AG10803 (cell line): ENCODE data around the gene TIPRL.

Experiments
- DNase-seq: peaks from one replicate; pipeline ENCODE4 v3.0.0; 2010; ENCODE audit warnings: low read depth
- H3K4me3 ChIP-seq: 2 replicates; pipeline ENCODE4 v1.5.1; 2011; ENCODE audit warnings: mild to moderate bottlenecking, low read length, control low read depth
- TF ChIP-seq, protein P1 (sequence below): conservative IDR thresholded peaks from 2 replicates; pipeline ENCODE4 v1.5.1; 2011; ENCODE audit warnings: mild to moderate bottlenecking, low read length, control low read depth, inconsistent platforms

The TIPRL gene

DNA sequence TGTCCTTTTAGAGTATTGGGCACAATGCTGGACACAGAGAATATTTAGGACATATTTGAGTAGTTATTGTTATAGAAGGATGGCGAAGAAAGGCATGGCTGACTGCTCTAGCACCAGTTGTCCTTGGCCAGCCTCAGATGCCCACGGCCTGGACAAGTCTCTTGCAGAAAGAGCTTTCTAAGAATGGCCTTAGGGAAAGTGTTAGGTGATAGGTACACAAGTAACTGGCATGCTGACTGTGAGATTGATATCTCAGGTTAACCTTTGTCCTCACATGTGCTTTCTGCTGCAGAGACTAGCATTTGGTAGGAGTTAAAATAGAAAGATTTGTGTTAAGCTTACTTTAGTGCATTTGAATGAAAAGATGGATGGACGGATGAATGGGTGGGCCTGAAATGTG lies 57.2 kb downstream of the TIPRL start:
- TF ChIP-seq, protein P1, sequence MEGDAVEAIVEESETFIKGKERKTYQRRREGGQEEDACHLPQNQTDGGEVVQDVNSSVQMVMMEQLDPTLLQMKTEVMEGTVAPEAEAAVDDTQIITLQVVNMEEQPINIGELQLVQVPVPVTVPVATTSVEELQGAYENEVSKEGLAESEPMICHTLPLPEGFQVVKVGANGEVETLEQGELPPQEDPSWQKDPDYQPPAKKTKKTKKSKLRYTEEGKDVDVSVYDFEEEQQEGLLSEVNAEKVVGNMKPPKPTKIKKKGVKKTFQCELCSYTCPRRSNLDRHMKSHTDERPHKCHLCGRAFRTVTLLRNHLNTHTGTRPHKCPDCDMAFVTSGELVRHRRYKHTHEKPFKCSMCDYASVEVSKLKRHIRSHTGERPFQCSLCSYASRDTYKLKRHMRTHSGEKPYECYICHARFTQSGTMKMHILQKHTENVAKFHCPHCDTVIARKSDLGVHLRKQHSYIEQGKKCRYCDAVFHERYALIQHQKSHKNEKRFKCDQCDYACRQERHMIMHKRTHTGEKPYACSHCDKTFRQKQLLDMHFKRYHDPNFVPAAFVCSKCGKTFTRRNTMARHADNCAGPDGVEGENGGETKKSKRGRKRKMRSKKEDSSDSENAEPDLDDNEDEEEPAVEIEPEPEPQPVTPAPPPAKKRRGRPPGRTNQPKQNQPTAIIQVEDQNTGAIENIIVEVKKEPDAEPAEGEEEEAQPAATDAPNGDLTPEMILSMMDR, result no peak

DNA sequence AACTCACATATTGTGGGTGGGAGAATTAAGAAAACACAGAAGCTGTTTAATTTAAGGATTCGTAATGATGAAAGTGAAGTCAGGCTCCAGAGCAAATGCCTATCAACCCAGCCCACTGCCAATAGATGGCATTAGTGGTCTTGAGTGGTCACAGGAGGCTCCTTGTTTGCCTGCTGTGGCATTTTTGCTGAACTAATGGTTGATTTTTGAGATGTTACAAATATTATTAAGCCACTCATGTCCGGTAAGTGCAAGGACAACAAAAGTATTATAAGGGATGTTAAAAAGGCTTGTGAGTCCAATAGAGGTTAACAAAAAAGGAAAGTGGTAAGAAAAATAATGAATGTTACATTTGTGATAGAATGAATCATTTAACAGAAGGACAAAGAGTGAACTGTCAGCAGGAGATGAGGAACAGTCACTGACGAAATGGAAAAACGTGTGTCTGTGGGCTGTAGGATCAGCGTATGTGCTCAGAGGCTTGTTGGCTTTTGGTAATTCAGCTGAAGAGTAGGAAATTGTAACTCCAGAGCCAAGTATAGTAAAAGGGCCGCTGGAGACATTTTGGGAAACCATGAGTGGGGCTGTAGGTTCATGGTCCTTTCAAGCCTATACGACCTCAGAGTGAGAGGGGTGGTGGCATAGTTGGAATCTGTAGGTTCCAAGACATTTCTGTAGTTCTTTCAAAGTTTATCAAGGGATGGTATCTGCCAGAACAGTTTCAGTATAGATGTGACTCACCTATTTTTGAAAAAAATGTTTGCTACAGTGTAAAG lies 58.3 kb downstream of the TIPRL start:
- H3K4me3 ChIP-seq, result no peak overlapping the region
- TF ChIP-seq, protein P1, result no peak
- DNase-seq, result no peak

More for the DNA sequence above, 57.2 kb downstream of the TIPRL start:
- H3K4me3 ChIP-seq, result no peak overlapping the region
- no peak for DNase-seq

DNA sequence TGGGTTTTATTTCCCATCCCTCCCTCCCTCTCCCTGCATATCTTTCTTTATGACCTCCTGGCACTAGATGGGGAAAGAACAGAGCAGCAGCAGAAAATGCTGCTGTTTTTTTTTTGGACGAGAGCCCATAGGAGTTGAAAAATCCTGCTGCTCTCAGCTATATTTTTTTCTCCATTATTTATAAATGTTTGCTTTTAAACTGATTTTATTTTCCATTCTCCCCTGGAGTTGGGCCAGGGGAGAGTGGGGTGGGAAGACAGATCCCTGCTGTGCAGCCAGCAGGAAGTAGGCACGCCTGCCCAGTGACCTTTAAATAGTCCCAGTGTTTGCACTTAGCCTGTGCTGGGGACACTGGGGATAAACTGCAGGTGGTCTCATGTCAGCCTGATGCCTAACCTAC lies 64.4 kb downstream of the TIPRL start:
- DNase-seq, result no peak
- no peak overlapping the region for H3K4me3 ChIP-seq
- TF ChIP-seq, protein P1, result no peak

DNA sequence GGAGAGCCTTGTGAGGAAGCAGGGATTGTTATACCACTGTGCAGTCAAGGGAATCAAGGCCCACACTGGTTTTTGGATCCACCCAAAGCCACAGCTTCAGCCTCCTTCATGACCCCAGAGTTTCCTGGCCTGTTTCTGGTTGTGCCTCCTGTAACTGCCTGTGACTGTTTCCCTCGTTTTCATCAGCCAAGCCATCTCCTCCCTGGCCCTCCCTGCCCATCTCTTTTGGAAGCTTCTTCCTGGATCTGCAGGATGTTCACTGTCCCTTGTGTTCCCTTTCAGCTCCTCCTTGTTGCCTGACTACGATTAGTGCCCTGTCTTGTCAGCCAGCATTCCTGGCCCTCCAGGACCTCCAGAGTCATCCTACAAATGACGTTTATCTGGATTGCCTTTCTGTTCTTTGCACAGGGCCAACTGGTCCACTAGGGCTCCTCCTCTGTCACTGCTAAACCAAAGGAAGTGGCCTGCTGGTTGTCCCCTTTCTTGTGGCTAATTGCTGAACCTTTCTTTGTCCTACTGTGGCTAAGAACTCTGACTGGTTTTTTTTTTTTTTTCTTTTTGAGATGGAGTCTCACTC lies 65.0 kb downstream of the TIPRL start:
- no peak overlapping the region for H3K4me3 ChIP-seq
- TF ChIP-seq, protein P1, result no peak
- peak; percentile 46 for DNase-seq

DNA sequence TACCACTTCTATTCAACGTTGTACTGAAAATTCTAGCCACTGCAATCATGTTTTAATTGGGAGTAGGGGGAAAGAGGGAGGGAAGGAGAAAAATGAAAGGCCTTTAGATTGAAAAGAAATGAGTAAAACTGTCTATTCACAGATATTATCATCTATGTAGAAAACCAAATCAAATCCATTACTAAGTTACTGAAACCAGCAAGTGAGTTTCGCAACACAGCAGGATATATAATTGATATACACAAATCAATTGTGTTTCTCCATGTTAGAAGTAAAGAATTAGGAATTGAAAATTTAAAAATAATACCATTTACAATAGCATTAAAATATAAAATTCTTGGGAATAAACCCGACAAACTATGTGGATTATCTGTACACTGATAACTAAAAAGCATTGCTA lies 66.3 kb downstream of the TIPRL start:
- no peak for DNase-seq
- TF ChIP-seq, protein P1, result no peak
- no peak overlapping the region for H3K4me3 ChIP-seq

DNA sequence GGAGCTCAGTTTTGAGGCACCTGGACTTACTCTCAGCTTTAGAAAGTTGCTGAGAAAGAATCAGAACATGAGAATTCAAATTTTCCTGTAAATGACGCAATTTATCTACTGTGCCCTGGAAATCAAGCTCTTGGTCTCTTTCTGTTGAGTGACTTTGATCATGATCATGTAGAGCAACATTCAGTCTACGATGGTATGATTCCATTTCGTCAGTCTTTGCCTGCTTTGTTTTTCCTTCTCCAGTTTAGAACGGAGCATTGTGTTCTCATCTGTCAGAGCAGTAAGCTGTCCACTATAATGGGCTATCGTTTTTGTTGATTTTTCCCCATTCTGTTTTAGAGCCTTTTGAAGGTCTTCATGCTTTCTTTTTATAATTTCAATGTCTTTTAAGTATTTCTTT lies 67.7 kb downstream of the TIPRL start:
- TF ChIP-seq, protein P1, result no peak
- no peak for DNase-seq
- H3K4me3 ChIP-seq, result no peak overlapping the region
